ENCODE measurements around the gene BIN1. TPM values are rescaled to one million over a fixed set of nuclear protein-coding genes. Genes with fewer than 3 reads are reported as not detected.

Gene BIN1
- total RNA-seq, 1 experiment from 2014 or later, result 31.8 TPM

GRCh38 chr2:127146820-127147502 lies 40.0 kb upstream of the BIN1 start:
- TF ChIP-seq REST (IDR thresholded peaks at IDR 0.05; ENCODE audit: low read depth), result no peak
- no peak for TF ChIP-seq EZH2phosphoT487 (IDR thresholded peaks at IDR 0.05; ENCODE audit: borderline replicate concordance)
- TF ChIP-seq ZBTB33 (IDR thresholded peaks at IDR 0.05; ENCODE audit: extremely low read depth, insufficient replicate concordance, low read length), result no peak
- TF ChIP-seq ATF3 (IDR thresholded peaks at IDR 0.05), result no peak
- TF ChIP-seq JUND (IDR thresholded peaks at IDR 0.05), result no peak
- TF ChIP-seq MAX (IDR thresholded peaks at IDR 0.05), result no peak
- no peak for TF ChIP-seq YY1 (IDR thresholded peaks at IDR 0.05; ENCODE audit: extremely low read depth, insufficient replicate concordance, low read depth, low read length)
- TF ChIP-seq SRF (IDR thresholded peaks at IDR 0.05; ENCODE audit: low read depth), result no peak
- TF ChIP-seq FOSL1 (IDR thresholded peaks at IDR 0.05; ENCODE audit: low read depth), result no peak
- no peak for TF ChIP-seq RAD21 (IDR thresholded peaks at IDR 0.05; ENCODE audit: low read depth)
- TF ChIP-seq CEBPB (IDR thresholded peaks at IDR 0.05; ENCODE audit: low read depth), result no peak
- no peak for TF ChIP-seq CTCF (IDR thresholded peaks at IDR 0.05 in 2 of 3, conservative IDR thresholded peaks at IDR 0.05 in 1 of 3; ENCODE audit: borderline replicate concordance in 1 of 3, insufficient read depth in 1 of 3, low read depth in 2 of 3, low read length in 2 of 3)
- no peak for TF ChIP-seq SP1 (IDR thresholded peaks at IDR 0.05; ENCODE audit: low read depth)
- TF ChIP-seq ELF1 (IDR thresholded peaks at IDR 0.05; ENCODE audit: borderline replicate concordance, low read depth), result no peak
- no peak for TF ChIP-seq POLR2A (IDR thresholded peaks at IDR 0.05; ENCODE audit: borderline replicate concordance, extremely low read depth, insufficient read depth, insufficient read length)
- no peak for TF ChIP-seq ZNF274 (IDR thresholded peaks at IDR 0.05; ENCODE audit: low read depth, low read length)
- TF ChIP-seq EGR1 (IDR thresholded peaks at IDR 0.05; ENCODE audit: low read depth), result no peak
- no peak for TF ChIP-seq EZH2 (IDR thresholded peaks at IDR 0.05)
- TF ChIP-seq SIN3A (IDR thresholded peaks at IDR 0.05; ENCODE audit: low read depth), result no peak
- H3K27ac ChIP-seq (ENCODE audit: low read depth, low read length), result no peak overlapping the region
- DNase-seq (ENCODE audit: low read depth, low spot score), result no peak
- RAD21 ChIA-PET (ENCODE audit: low non-redundant PET in 1 of 2, low total read pairs in 2 of 2, uncharacterized antibody in 2 of 2, unreplicated experiment in 2 of 2), result no interaction called here
- H3K27me3 ChIP-seq (ENCODE audit: insufficient read depth, low read length), result no peaks in the 10 kb centered on the region
- H3K9ac ChIP-seq (ENCODE audit: low read length), result no peak overlapping the region
- H4K20me1 ChIP-seq (ENCODE audit: insufficient read depth), result no peaks in the 10 kb centered on the region
- H3K79me2 ChIP-seq (ENCODE audit: insufficient read depth, low read length), result no peaks in the 10 kb centered on the region
- no peak overlapping the region for H2AFZ ChIP-seq (ENCODE audit: low read depth, low read length, poor library complexity, severe bottlenecking)
- no peaks in the 10 kb centered on the region for H3K9me2 ChIP-seq (ENCODE audit: insufficient read depth)
- ATAC-seq, result no peak
- CTCF ChIA-PET, result no interaction called here
- no peak overlapping the region for H3K4me2 ChIP-seq (ENCODE audit: low read length)
- no TSS peak for BruUV-seq (replicated peaks)
- H3K9me3 ChIP-seq (ENCODE audit: control insufficient read depth in 1 of 2, insufficient read depth in 1 of 2, low read depth in 1 of 2, low read length in 2 of 2), result no peaks in the 10 kb centered on the region
- H3K36me3 ChIP-seq (ENCODE audit: control insufficient read depth in 1 of 2, insufficient read depth in 2 of 2, low read length in 2 of 2), result no peaks in the 10 kb centered on the region
- POLR2A ChIA-PET, result no interaction called here
- intact Hi-C loops (cut with micrococcal nuclease), result no loop called here
- no peak overlapping the region for H3K4me3 ChIP-seq (replicated peaks in 1 of 2; ENCODE audit: low read depth in 1 of 2, low read length in 2 of 2)
- H3K4me1 ChIP-seq (ENCODE audit: control insufficient read depth in 1 of 2, insufficient read depth in 2 of 2, low read length in 2 of 2), result peaks cover 0 to 12% of the 10 kb centered on the region in 2 experiments; a peak in 2 of 4 replicates
